Measurements from ENCODE around the gene ZNF148. TPM values are rescaled to one million over a fixed set of nuclear protein-coding genes. Genes with fewer than 3 reads are reported as not detected.

ZNF148 gene
- total RNA-seq, 1 donor from 2014 or later, result 47.5 TPM

- TF ChIP-seq CTCF (IDR thresholded peaks at IDR 0.05), result no peak
- Histone ChIP-seq H3K36me3 (no peaks in the 10 kb centered on the region), H3K4me1 (no peaks in the 10 kb centered on the region), H3K9me3 (no peaks in the 10 kb centered on the region), H3K27me3 (no peaks in the 10 kb centered on the region), H3K4me3 (no peak overlapping the region), H3K27ac (no peak overlapping the region)
- no peak for ATAC-seq
- intact Hi-C loops (cut with DNase I), result no loop called here
- no peak for DNase-seq
Observed at GRCh38 chr3:125294411-125294810, 80.7 kb downstream of the ZNF148 start.

GRCh38 chr3:125292015-125292414 lies 83.1 kb downstream of the ZNF148 start:
- Histone ChIP-seq H3K9me3 (no peaks in the 10 kb centered on the region), H3K27ac (no peak overlapping the region), H3K27me3 (no peaks in the 10 kb centered on the region), H3K4me1 (no peaks in the 10 kb centered on the region), H3K36me3 (peaks cover 10% of the 10 kb centered on the region), H3K4me3 (no peak overlapping the region)
- TF ChIP-seq CTCF (IDR thresholded peaks at IDR 0.05), result no peak
- DNase-seq, result no peak
- ATAC-seq, result no peak
- intact Hi-C loops (cut with DNase I), result no loop called here

GRCh38 chr3:125289429-125289981 lies 85.6 kb downstream of the ZNF148 start:
- Histone ChIP-seq H3K36me3 (peaks cover 10% of the 10 kb centered on the region), H3K4me1 (no peaks in the 10 kb centered on the region), H3K27ac (no peak overlapping the region), H3K27me3 (no peaks in the 10 kb centered on the region), H3K4me3 (no peak overlapping the region), H3K9me3 (no peaks in the 10 kb centered on the region)
- intact Hi-C loops (cut with DNase I), result no loop called here
- no peak for ATAC-seq
- no peak for TF ChIP-seq CTCF (IDR thresholded peaks at IDR 0.05)
- no peak for DNase-seq

GRCh38 chr3:125287248-125287647 lies 87.9 kb downstream of the ZNF148 start:
- intact Hi-C loops (cut with DNase I), result no loop called here
- H3K36me3 ChIP-seq, result peaks cover 10% of the 10 kb centered on the region
- H3K27ac ChIP-seq, result no peak overlapping the region
- TF ChIP-seq CTCF (IDR thresholded peaks at IDR 0.05), result no peak
- no peak for ATAC-seq
- no peaks in the 10 kb centered on the region for H3K27me3 ChIP-seq
- H3K4me3 ChIP-seq, result no peak overlapping the region
- H3K4me1 ChIP-seq, result no peaks in the 10 kb centered on the region
- no peaks in the 10 kb centered on the region for H3K9me3 ChIP-seq
- DNase-seq, result no peak

GRCh38 chr3:125281381-125281780 lies 93.7 kb downstream of the ZNF148 start:
- H3K9me3 ChIP-seq, result no peaks in the 10 kb centered on the region
- no peaks in the 10 kb centered on the region for H3K27me3 ChIP-seq
- intact Hi-C loops (cut with DNase I), result no loop called here
- no peak for DNase-seq
- no peak overlapping the region for H3K27ac ChIP-seq
- no peak overlapping the region for H3K4me3 ChIP-seq
- peak; percentile 28 for ATAC-seq
- peaks cover 9% of the 10 kb centered on the region for H3K36me3 ChIP-seq
- no peaks in the 10 kb centered on the region for H3K4me1 ChIP-seq
- TF ChIP-seq CTCF (IDR thresholded peaks at IDR 0.05), result no peak

Measured in upper lobe of right lung (tissue), 1 donor.